ENCODE measurements around the gene RNF207.

RNF207 gene

GRCh38 chr1:6205849-6206519 is at the start of gene RNF207:
RNF207 (plus strand) TSS chr1:6206119; CDS start chr1:6206536, 417 bp downstream.
- in situ Hi-C loops (cut with HindIII; ENCODE audit: low pct_ligation_motif_present, low pct_unique_long_range_greater_than_20kb, low sequenced_read_pairs) = no loop called here
- peak; percentile 75 for DNase-seq

- in situ Hi-C loops (cut with HindIII; ENCODE audit: low pct_ligation_motif_present, low pct_unique_long_range_greater_than_20kb, low sequenced_read_pairs) = no loop called here
- DNase-seq = peak; percentile 8
Measured at GRCh38 chr1:6157132-6157527, 48.8 kb upstream of the RNF207 start.

GRCh38 chr1:6157528-6158174 is 48.3 kb upstream of the RNF207 start:
- DNase-seq = peak; percentile 73
- in situ Hi-C loops (cut with HindIII; ENCODE audit: low pct_ligation_motif_present, low pct_unique_long_range_greater_than_20kb, low sequenced_read_pairs) = no loop called here

GRCh38 chr1:6158181-6158580 is 47.7 kb upstream of the RNF207 start:
- DNase-seq = no peak
- in situ Hi-C loops (cut with HindIII; ENCODE audit: low pct_ligation_motif_present, low pct_unique_long_range_greater_than_20kb, low sequenced_read_pairs) = no loop called here

GRCh38 chr1:6162341-6162740 is 43.6 kb upstream of the RNF207 start:
- DNase-seq = no peak
- in situ Hi-C loops (cut with HindIII; ENCODE audit: low pct_ligation_motif_present, low pct_unique_long_range_greater_than_20kb, low sequenced_read_pairs) = no loop called here

GRCh38 chr1:6162773-6163172 is 43.1 kb upstream of the RNF207 start:
- in situ Hi-C loops (cut with HindIII; ENCODE audit: low pct_ligation_motif_present, low pct_unique_long_range_greater_than_20kb, low sequenced_read_pairs) = no loop called here
- no peak for DNase-seq

- in situ Hi-C loops (cut with HindIII; ENCODE audit: low pct_ligation_motif_present, low pct_unique_long_range_greater_than_20kb, low sequenced_read_pairs) = no loop called here
Measured at GRCh38 chr1:6163191-6163972, 42.5 kb upstream of the RNF207 start.

GRCh38 chr1:6163973-6164617 is 41.8 kb upstream of the RNF207 start:
- DNase-seq = no peak
- in situ Hi-C loops (cut with HindIII; ENCODE audit: low pct_ligation_motif_present, low pct_unique_long_range_greater_than_20kb, low sequenced_read_pairs) = no loop called here

More at GRCh38 chr1:6163191-6163972, 42.5 kb upstream of the RNF207 start:
- no peak for DNase-seq

GRCh38 chr1:6165027-6165426 is 40.9 kb upstream of the RNF207 start:
- in situ Hi-C loops (cut with HindIII; ENCODE audit: low pct_ligation_motif_present, low pct_unique_long_range_greater_than_20kb, low sequenced_read_pairs) = no loop called here

GRCh38 chr1:6165441-6165985 is 40.4 kb upstream of the RNF207 start:
- no peak for DNase-seq
- in situ Hi-C loops (cut with HindIII; ENCODE audit: low pct_ligation_motif_present, low pct_unique_long_range_greater_than_20kb, low sequenced_read_pairs) = no loop called here

More at GRCh38 chr1:6165027-6165426, 40.9 kb upstream of the RNF207 start:
- no peak for DNase-seq

GRCh38 chr1:6166221-6166620 is 39.7 kb upstream of the RNF207 start:
- no peak for DNase-seq
- in situ Hi-C loops (cut with HindIII; ENCODE audit: low pct_ligation_motif_present, low pct_unique_long_range_greater_than_20kb, low sequenced_read_pairs) = no loop called here

GRCh38 chr1:6166655-6167390 is 39.1 kb upstream of the RNF207 start:
- in situ Hi-C loops (cut with HindIII; ENCODE audit: low pct_ligation_motif_present, low pct_unique_long_range_greater_than_20kb, low sequenced_read_pairs) = no loop called here
- no peak for DNase-seq

GRCh38 chr1:6167391-6168303 is 38.3 kb upstream of the RNF207 start:
- in situ Hi-C loops (cut with HindIII; ENCODE audit: low pct_ligation_motif_present, low pct_unique_long_range_greater_than_20kb, low sequenced_read_pairs) = no loop called here
- no peak for DNase-seq

- in situ Hi-C loops (cut with HindIII; ENCODE audit: low pct_ligation_motif_present, low pct_unique_long_range_greater_than_20kb, low sequenced_read_pairs) = no loop called here
- no peak for DNase-seq
Measured at GRCh38 chr1:6168947-6169586, 36.9 kb upstream of the RNF207 start.

GRCh38 chr1:6170116-6170741 is 35.7 kb upstream of the RNF207 start:
- in situ Hi-C loops (cut with HindIII; ENCODE audit: low pct_ligation_motif_present, low pct_unique_long_range_greater_than_20kb, low sequenced_read_pairs) = no loop called here
- DNase-seq = no peak

GRCh38 chr1:6170742-6171201 is 35.1 kb upstream of the RNF207 start:
- DNase-seq = no peak
- in situ Hi-C loops (cut with HindIII; ENCODE audit: low pct_ligation_motif_present, low pct_unique_long_range_greater_than_20kb, low sequenced_read_pairs) = no loop called here

Data from ACHN (cell line).